Mucosa of gallbladder (tissue), 1 donor: ENCODE data around the gene PROCA1. TPM values are rescaled to one million over a fixed set of nuclear protein-coding genes. Genes with fewer than 3 reads are reported as not detected.
A peak's percentile ranks its signal among the peaks of the same experiment; 100 is the strongest.
"Not testable (repeated sequence)": the region's sequence is repeated elsewhere in the genome, so short reads cannot be mapped to it uniquely, and the experiment has no call there.

Experiments
- DNase-seq: peaks from one replicate; pipeline ENCODE4 v3.0.0-alpha.2; 2020; ENCODE audit warnings: low spot score
- total RNA-seq: library from RNA; stranded (reverse); gene quantifications from one replicate; pipeline ENCODE4 v1.2.1, GENCODE V29; 2021
- donor health status: DM: no; HTN: no; CAD: no.

The PROCA1 gene
- total RNA-seq, 1 donor from 2014 or later: 4.5 TPM

GRCh38 chr17:28744104-28744971 is 32.6 kb upstream of the PROCA1 start:
- no peak for DNase-seq

- DNase-seq: peak; percentile 77
Observed at GRCh38 chr17:28743243-28744103, 31.8 kb upstream of the PROCA1 start, which contains the start of gene TRAF4. Gene TRAF4 (plus strand): TSS chr17:28744011. CDS start chr17:28744113, 102 bp downstream.

- no peak for DNase-seq
Observed at GRCh38 chr17:28741358-28742349, 30.0 kb upstream of the PROCA1 start.

- DNase-seq: no peak
Observed at GRCh38 chr17:28740406-28741357, 29.0 kb upstream of the PROCA1 start.

- DNase-seq: no peak
Observed at GRCh38 chr17:28738680-28739384, 27.1 kb upstream of the PROCA1 start.

GRCh38 chr17:28737770-28738679 is 26.3 kb upstream of the PROCA1 start:
- DNase-seq: no peak

GRCh38 chr17:28737316-28737715 is 25.6 kb upstream of the PROCA1 start:
- DNase-seq: no peak

GRCh38 chr17:28735913-28736769 is 24.5 kb upstream of the PROCA1 start:
- DNase-seq: not testable (repeated sequence)

- no peak for DNase-seq
Observed at GRCh38 chr17:28735242-28735722, 23.6 kb upstream of the PROCA1 start.

GRCh38 chr17:28734712-28735241 is 23.1 kb upstream of the PROCA1 start:
- DNase-seq: no peak

- no peak for DNase-seq
Observed at GRCh38 chr17:28733346-28733745, 21.7 kb upstream of the PROCA1 start.

GRCh38 chr17:28729950-28730330 is 18.3 kb upstream of the PROCA1 start:
- DNase-seq: no peak

- DNase-seq: peak; percentile 97
Observed at GRCh38 chr17:28728364-28729200, 16.9 kb upstream of the PROCA1 start, which contains the start of gene NEK8. Gene NEK8 (plus strand): TSS chr17:28728788. CDS start chr17:28728814, 26 bp downstream.

GRCh38 chr17:28726627-28727491 is 15.2 kb upstream of the PROCA1 start:
- peak; percentile 94 for DNase-seq

GRCh38 chr17:28726226-28726626 is 14.5 kb upstream of the PROCA1 start, which contains the start of gene TLCD1:
Gene TLCD1 (minus strand): TSS chr17:28726233. CDS start chr17:28726097, 136 bp downstream.
- no peak for DNase-seq
